Fibroblast of lung (primary cell): ENCODE data around the gene EPS8L2. TPM values are rescaled to one million over a fixed set of nuclear protein-coding genes. Genes with fewer than 3 reads are reported as not detected.

Source experiments
- DNase-seq, 2 donors: peaks; one replicate each; pipeline versions ENCODE4 v3.0.0 to v3.0.0-alpha.2; 2010; ENCODE audit warnings: low read depth in 2 of 2
- H2AFZ ChIP-seq: 2 replicates; pipeline ENCODE4 v1.5.1; 2012; ENCODE audit warnings: low read length, control low read depth, inconsistent platforms
- H3K27ac ChIP-seq: 2 replicates; pipeline ENCODE4 v1.5.1; 2011; ENCODE audit warnings: low read length, control low read depth; ENCODE audit not compliant: insufficient read depth
- H3K27me3 ChIP-seq: 2 replicates; pipeline ENCODE4 v1.5.1; 2011; ENCODE audit warnings: mild to moderate bottlenecking, low read length; ENCODE audit not compliant: control insufficient read depth, insufficient read depth
- H3K36me3 ChIP-seq: 2 replicates; pipeline ENCODE4 v1.5.1; 2011; ENCODE audit warnings: low read length; ENCODE audit not compliant: control insufficient read depth, insufficient read depth
- H3K4me1 ChIP-seq: 2 replicates; pipeline ENCODE4 v1.5.1; 2011; ENCODE audit warnings: low read length; ENCODE audit not compliant: control insufficient read depth, insufficient read depth; ENCODE audit errors: extremely low read depth
- H3K4me2 ChIP-seq: 2 replicates; pipeline ENCODE4 v1.5.1; 2011; ENCODE audit warnings: low read length, control low read depth; ENCODE audit not compliant: insufficient read depth; ENCODE audit errors: extremely low read depth
- H3K4me3 ChIP-seq, 4 experiments: fragments of 200-600 bp in 1 of 4; sonication (generic) in 1 of 4; replicated peaks in 1 of 4; 2 replicates each; pipeline ENCODE4 v1.5.1; 2011 to 2016; ENCODE audit warnings: low read length in 4 of 4, low read depth in 3 of 4, mild to moderate bottlenecking in 3 of 4, control low read depth in 2 of 4, inconsistent platforms in 1 of 4, mixed read lengths in 1 of 4; ENCODE audit not compliant: insufficient read depth in 1 of 4; ENCODE audit errors: control extremely low read depth in 1 of 4
- H3K79me2 ChIP-seq: 2 replicates; pipeline ENCODE4 v1.5.1; 2012; ENCODE audit warnings: mild to moderate bottlenecking, low read length, inconsistent platforms; ENCODE audit not compliant: control insufficient read depth, insufficient read depth
- H3K9ac ChIP-seq: 2 replicates; pipeline ENCODE4 v1.5.1; 2011; ENCODE audit warnings: mild to moderate bottlenecking, low read length, control low read depth; ENCODE audit not compliant: insufficient read depth
- H3K9me3 ChIP-seq: 2 replicates; pipeline ENCODE4 v1.5.1; 2012; ENCODE audit warnings: low read depth, low read length; ENCODE audit not compliant: control insufficient read depth, insufficient read depth
- H4K20me1 ChIP-seq: 2 replicates; pipeline ENCODE4 v1.5.1; 2011; ENCODE audit warnings: low read length; ENCODE audit not compliant: control insufficient read depth, insufficient read depth; ENCODE audit errors: extremely low read depth
- EZH2 ChIP-seq: IDR thresholded peaks from 2 replicates; pipeline ENCODE4 v1.5.1; 2012; ENCODE audit warnings: low read length, control low read depth, mild to moderate bottlenecking; ENCODE audit errors: missing control alignments
- polyA plus RNA-seq, 2 donors: library from polyadenylated mRNA; depleted of rRNA in 1 of 2; stranded (reverse) in 1 of 2; unstranded in 1 of 2; fragments of >200 nt; gene quantifications; 2 replicates each; pipeline ENCODE4 v1.2.1, GENCODE V29; 2011 to 2012; ENCODE audit warnings: missing spikeins in 1 of 2
- total RNA-seq: library from RNA; depleted of rRNA; stranded (reverse); fragments of >200 nt; gene quantifications from 2 replicates; pipeline ENCODE4 v1.2.1, GENCODE V29; 2014
- TF ChIP-seq, protein P1 (sequence below), 2 donors: IDR thresholded peaks in 1 of 2; conservative IDR thresholded peaks in 1 of 2; 1 replicate in 1 of 2; 2 replicates in 1 of 2; pipeline ENCODE4 v1.5.1; 2011 to 2012; ENCODE audit warnings: low read length in 2 of 2, control low read depth in 1 of 2, inconsistent platforms in 1 of 2, low read depth in 1 of 2, mild to moderate bottlenecking in 1 of 2

Gene EPS8L2
- total and polyA plus RNA-seq, 2 donors (not counting 1 experiment from before 2014, with no cell fraction given): 18.4 to 54.2 TPM

DNA sequence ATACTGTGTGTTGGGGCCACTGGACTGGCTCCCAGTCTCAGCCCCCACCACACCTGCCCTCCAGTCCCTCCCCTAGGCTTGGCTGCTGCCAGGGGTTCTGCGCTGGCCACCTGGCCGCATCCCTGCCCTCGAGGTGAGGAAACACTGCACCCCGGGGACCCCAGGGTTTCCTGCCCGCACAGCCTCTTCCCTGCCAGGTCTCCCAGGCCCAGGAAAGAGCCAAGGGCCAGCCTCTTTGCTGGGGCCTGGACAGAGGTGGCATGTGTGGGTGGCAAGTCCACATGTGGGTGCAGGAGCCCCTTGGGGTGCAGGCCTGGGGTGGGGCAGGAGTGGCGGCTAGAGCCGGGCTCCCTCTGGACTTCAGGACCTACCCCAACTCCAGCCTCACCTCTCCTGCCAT is 2.5 kb downstream of the EPS8L2 start:
- no peaks in the 10 kb centered on the region for H3K27me3 ChIP-seq
- H4K20me1 ChIP-seq: no peaks in the 10 kb centered on the region
- H3K9me3 ChIP-seq: no peaks in the 10 kb centered on the region
- no peak overlapping the region for H2AFZ ChIP-seq
- TF ChIP-seq EZH2: no peak
- TF ChIP-seq, protein P1, sequence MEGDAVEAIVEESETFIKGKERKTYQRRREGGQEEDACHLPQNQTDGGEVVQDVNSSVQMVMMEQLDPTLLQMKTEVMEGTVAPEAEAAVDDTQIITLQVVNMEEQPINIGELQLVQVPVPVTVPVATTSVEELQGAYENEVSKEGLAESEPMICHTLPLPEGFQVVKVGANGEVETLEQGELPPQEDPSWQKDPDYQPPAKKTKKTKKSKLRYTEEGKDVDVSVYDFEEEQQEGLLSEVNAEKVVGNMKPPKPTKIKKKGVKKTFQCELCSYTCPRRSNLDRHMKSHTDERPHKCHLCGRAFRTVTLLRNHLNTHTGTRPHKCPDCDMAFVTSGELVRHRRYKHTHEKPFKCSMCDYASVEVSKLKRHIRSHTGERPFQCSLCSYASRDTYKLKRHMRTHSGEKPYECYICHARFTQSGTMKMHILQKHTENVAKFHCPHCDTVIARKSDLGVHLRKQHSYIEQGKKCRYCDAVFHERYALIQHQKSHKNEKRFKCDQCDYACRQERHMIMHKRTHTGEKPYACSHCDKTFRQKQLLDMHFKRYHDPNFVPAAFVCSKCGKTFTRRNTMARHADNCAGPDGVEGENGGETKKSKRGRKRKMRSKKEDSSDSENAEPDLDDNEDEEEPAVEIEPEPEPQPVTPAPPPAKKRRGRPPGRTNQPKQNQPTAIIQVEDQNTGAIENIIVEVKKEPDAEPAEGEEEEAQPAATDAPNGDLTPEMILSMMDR (conservative IDR thresholded peaks at IDR 0.05 in 1 of 2, IDR thresholded peaks at IDR 0.05 in 1 of 2; ENCODE audit: low read depth in 1 of 2, low read length in 2 of 2): no peak
- no peaks in the 10 kb centered on the region for H3K79me2 ChIP-seq
- no peak overlapping the region for H3K4me3 ChIP-seq
- H3K4me2 ChIP-seq: no peak overlapping the region
- H3K27ac ChIP-seq: no peak overlapping the region
- peaks cover 4% of the 10 kb centered on the region for H3K36me3 ChIP-seq
- peaks cover 11% of the 10 kb centered on the region for H3K4me1 ChIP-seq
- no peak overlapping the region for H3K9ac ChIP-seq
- DNase-seq: no peak

- H3K27me3 ChIP-seq: no peaks in the 10 kb centered on the region
- H3K4me1 ChIP-seq: peaks cover 11% of the 10 kb centered on the region
- H3K79me2 ChIP-seq: no peaks in the 10 kb centered on the region
- H4K20me1 ChIP-seq: no peaks in the 10 kb centered on the region
- no peak overlapping the region for H2AFZ ChIP-seq
- H3K4me2 ChIP-seq: no peak overlapping the region
- no peak for TF ChIP-seq EZH2
- TF ChIP-seq, protein P1 (conservative IDR thresholded peaks at IDR 0.05 in 1 of 2, IDR thresholded peaks at IDR 0.05 in 1 of 2; ENCODE audit: low read depth in 1 of 2, low read length in 2 of 2): no peak
- no peak overlapping the region for H3K27ac ChIP-seq
- DNase-seq: no peak
- H3K36me3 ChIP-seq: peaks cover 4% of the 10 kb centered on the region
- no peak overlapping the region for H3K4me3 ChIP-seq
- peak overlapping the region; percentile 16 for H3K9ac ChIP-seq
- H3K9me3 ChIP-seq: no peaks in the 10 kb centered on the region
These were observed 3.3 kb downstream of the EPS8L2 start for GRCh38 chr11:709109-709997.

- no peaks in the 10 kb centered on the region for H4K20me1 ChIP-seq
- H3K4me1 ChIP-seq: no peaks in the 10 kb centered on the region
- no peak overlapping the region for H3K9ac ChIP-seq
- TF ChIP-seq, protein P1 (conservative IDR thresholded peaks at IDR 0.05 in 1 of 2, IDR thresholded peaks at IDR 0.05 in 1 of 2; ENCODE audit: low read depth in 1 of 2, low read length in 2 of 2): no peak
- TF ChIP-seq EZH2: no peak
- no peak overlapping the region for H2AFZ ChIP-seq
- H3K27ac ChIP-seq: no peak overlapping the region
- H3K4me2 ChIP-seq: no peak overlapping the region
- no peaks in the 10 kb centered on the region for H3K9me3 ChIP-seq
- no peaks in the 10 kb centered on the region for H3K79me2 ChIP-seq
- no peak for DNase-seq
- H3K27me3 ChIP-seq: no peaks in the 10 kb centered on the region
- H3K36me3 ChIP-seq: no peaks in the 10 kb centered on the region
- H3K4me3 ChIP-seq: no peak overlapping the region
These were observed 8.4 kb downstream of the EPS8L2 start for GRCh38 chr11:714436-714835.
